ENCODE data around the gene SLC4A9. TPM values are rescaled to one million over a fixed set of nuclear protein-coding genes. Genes with fewer than 3 reads are reported as not detected.
A peak's percentile ranks its signal among the peaks of the same experiment; 100 is the strongest.

Gene SLC4A9
- polyA plus RNA-seq, 1 donor, result 0.22 TPM

DNA sequence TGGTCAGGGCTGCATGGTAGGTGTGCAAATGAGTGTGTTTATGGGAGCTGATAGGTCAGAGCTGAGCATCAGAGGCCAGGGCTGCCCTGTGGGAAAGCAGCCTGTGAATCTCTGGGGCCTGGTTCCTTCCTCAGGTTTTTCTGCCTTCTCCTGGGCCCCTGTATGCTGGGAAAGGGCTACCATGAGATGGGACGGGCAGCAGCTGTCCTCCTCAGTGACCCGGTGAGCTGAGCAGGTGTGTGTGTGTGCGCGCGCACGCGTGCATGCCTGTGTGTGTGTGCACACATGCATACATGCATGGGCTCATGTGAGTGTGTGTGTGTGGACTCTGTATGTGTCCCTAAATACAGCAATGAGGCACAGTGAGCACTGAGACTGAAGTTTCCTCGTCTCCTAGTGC is 2.3 kb downstream of the SLC4A9 start:
- Histone ChIP-seq H3K27ac (ENCODE audit: low read length) (no peak overlapping the region), H3K36me3 (ENCODE audit: control insufficient read depth, insufficient read depth, low read length) (no peaks in the 10 kb centered on the region), H3K9me3 (ENCODE audit: control insufficient read depth, low read depth, low read length) (no peaks in the 10 kb centered on the region), H3K4me3 (ENCODE audit: low read length) (no peak overlapping the region), H3K4me1 (ENCODE audit: control insufficient read depth, insufficient read depth, low read length) (peaks cover 6% of the 10 kb centered on the region), H3K27me3 (ENCODE audit: control insufficient read depth, insufficient read depth, low read length) (peaks cover 3% of the 10 kb centered on the region)
- WGBS (ENCODE audit: insufficient coverage, low lambda C conversion rate), result no CpG with 5 or more reads among the region's 8 CpGs
- no peak for DNase-seq

DNA sequence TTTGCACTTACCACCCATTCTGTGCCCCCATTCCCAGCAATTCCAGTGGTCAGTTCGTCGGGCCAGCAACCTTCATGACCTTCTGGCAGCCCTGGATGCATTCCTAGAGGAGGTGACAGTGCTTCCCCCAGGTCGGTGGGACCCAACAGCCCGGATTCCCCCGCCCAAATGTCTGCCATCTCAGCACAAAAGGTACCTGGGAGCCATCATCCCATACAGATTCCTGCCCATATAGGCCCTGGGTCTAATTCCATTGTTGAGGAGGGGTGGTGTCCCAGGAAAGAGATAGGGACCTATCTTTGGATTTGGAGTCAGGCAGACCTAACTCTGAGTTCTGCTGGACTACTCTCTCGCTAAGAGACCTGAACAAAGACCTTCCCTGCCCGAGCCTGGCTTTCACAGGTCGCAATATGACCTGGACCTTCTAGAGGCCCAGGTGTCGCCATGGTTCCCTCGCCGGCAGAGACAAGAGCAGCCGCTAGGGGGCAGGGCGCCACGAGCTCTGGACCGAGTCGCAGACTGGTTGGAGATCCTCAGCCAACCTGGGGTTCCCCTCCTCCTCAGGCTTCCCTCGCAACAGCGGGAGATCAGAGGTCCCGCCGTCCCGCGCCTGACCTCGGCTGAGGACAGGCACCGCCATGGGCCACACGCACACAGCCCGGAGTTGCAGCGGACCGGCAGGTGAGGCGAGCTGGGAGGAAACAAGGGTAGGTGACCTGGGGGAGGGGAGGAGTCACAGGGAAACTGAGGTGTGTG is 3.1 kb downstream of the SLC4A9 start:
- Histone ChIP-seq H3K4me1 (ENCODE audit: control insufficient read depth, insufficient read depth, low read length) (peaks cover 3% of the 10 kb centered on the region), H3K9me3 (ENCODE audit: control insufficient read depth, low read depth, low read length) (no peaks in the 10 kb centered on the region), H3K36me3 (ENCODE audit: control insufficient read depth, insufficient read depth, low read length) (no peaks in the 10 kb centered on the region), H3K27me3 (ENCODE audit: control insufficient read depth, insufficient read depth, low read length) (peaks cover 3% of the 10 kb centered on the region), H3K4me3 (ENCODE audit: low read length) (peak overlapping the region; percentile 27), H3K27ac (ENCODE audit: low read length) (no peak overlapping the region)
- peak; percentile 76 to 84 for DNase-seq
- WGBS (ENCODE audit: insufficient coverage, low lambda C conversion rate), result no CpG with 5 or more reads among the region's 29 CpGs

DNA sequence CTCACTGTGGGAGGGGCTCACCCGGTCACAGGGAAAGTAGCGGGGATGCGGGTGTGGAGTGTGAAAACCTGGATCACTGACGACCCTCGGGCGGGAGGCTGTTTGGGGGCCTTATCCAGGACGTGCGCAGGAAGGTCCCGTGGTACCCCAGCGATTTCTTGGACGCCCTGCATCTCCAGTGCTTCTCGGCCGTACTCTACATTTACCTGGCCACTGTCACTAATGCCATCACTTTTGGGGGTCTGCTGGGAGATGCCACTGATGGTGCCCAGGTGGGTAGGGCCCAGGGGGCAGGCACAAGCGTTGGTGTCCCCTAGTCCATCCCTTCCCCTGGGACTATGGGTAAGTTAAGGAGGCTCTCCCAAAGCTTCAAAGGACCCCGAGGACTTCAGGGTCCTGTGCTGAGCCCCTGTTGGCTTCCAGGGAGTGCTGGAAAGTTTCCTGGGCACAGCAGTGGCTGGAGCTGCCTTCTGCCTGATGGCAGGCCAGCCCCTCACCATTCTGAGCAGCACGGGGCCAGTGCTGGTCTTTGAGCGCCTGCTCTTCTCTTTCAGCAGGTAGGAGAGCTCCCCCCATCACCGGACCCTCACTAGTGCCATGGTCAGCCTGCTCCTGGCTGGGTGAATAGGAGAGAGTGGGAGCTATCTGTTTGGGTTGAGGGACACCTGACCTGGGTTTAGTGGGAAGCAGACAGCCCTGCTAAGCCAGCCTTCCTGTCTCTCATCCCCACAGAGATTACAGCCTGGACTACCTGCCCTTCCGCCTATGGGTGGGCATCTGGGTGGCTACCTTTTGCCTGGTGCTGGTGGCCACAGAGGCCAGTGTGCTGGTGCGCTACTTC is 3.9 kb downstream of the SLC4A9 start:
- Histone ChIP-seq H3K9me3 (ENCODE audit: control insufficient read depth, low read depth, low read length) (no peaks in the 10 kb centered on the region), H3K27me3 (ENCODE audit: control insufficient read depth, insufficient read depth, low read length) (peaks cover 3% of the 10 kb centered on the region), H3K27ac (ENCODE audit: low read length) (no peak overlapping the region), H3K36me3 (ENCODE audit: control insufficient read depth, insufficient read depth, low read length) (no peaks in the 10 kb centered on the region), H3K4me3 (ENCODE audit: low read length) (peak overlapping the region; percentile 27), H3K4me1 (ENCODE audit: control insufficient read depth, insufficient read depth, low read length) (peaks cover 3% of the 10 kb centered on the region)
- no peak for DNase-seq
- no CpG with 5 or more reads among the region's 20 CpGs for WGBS (ENCODE audit: insufficient coverage, low lambda C conversion rate)

GRCh38 chr5:140364472-140364765 is 4.4 kb downstream of the SLC4A9 start:
- no peak overlapping the region for H3K27ac ChIP-seq (ENCODE audit: low read length)
- no peaks in the 10 kb centered on the region for H3K36me3 ChIP-seq (ENCODE audit: control insufficient read depth, insufficient read depth, low read length)
- H3K27me3 ChIP-seq (ENCODE audit: control insufficient read depth, insufficient read depth, low read length), result peaks cover 3% of the 10 kb centered on the region
- H3K9me3 ChIP-seq (ENCODE audit: control insufficient read depth, low read depth, low read length), result no peaks in the 10 kb centered on the region
- DNase-seq, result no peak
- peaks cover 3% of the 10 kb centered on the region for H3K4me1 ChIP-seq (ENCODE audit: control insufficient read depth, insufficient read depth, low read length)
- WGBS (ENCODE audit: insufficient coverage, low lambda C conversion rate), result no CpG with 5 or more reads among the region's 3 CpGs
- H3K4me3 ChIP-seq (ENCODE audit: low read length), result no peak overlapping the region

GRCh38 chr5:140365282-140365681 is 5.3 kb downstream of the SLC4A9 start:
- no peaks in the 10 kb centered on the region for H3K36me3 ChIP-seq (ENCODE audit: control insufficient read depth, insufficient read depth, low read length)
- peaks cover 3% of the 10 kb centered on the region for H3K4me1 ChIP-seq (ENCODE audit: control insufficient read depth, insufficient read depth, low read length)
- no peak for DNase-seq
- no peaks in the 10 kb centered on the region for H3K9me3 ChIP-seq (ENCODE audit: control insufficient read depth, low read depth, low read length)
- H3K27me3 ChIP-seq (ENCODE audit: control insufficient read depth, insufficient read depth, low read length), result peaks cover 3% of the 10 kb centered on the region
- H3K27ac ChIP-seq (ENCODE audit: low read length), result no peak overlapping the region
- WGBS (ENCODE audit: insufficient coverage, low lambda C conversion rate), result 40% methylated on average over 1 of the region's 3 CpGs
- H3K4me3 ChIP-seq (ENCODE audit: low read length), result no peak overlapping the region

DNA sequence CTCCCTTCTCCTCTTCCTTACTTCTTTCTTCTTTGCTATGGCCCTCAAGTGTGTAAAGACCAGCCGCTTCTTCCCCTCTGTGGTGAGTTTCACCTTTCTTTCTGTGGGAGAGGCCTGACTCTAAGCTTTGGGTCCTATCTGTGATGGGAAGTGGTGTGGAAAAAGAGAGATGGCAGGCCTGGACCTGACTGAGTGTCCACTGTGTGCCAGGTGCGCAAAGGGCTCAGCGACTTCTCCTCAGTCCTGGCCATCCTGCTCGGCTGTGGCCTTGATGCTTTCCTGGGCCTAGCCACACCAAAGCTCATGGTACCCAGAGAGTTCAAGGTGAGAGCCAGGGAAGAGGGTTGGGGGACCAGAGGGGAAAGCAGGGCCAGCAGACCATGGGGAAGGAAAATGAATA is 5.9 kb downstream of the SLC4A9 start:
- DNase-seq, result no peak
- no peak overlapping the region for H3K27ac ChIP-seq (ENCODE audit: low read length)
- H3K9me3 ChIP-seq (ENCODE audit: control insufficient read depth, low read depth, low read length), result no peaks in the 10 kb centered on the region
- no peaks in the 10 kb centered on the region for H3K36me3 ChIP-seq (ENCODE audit: control insufficient read depth, insufficient read depth, low read length)
- H3K4me1 ChIP-seq (ENCODE audit: control insufficient read depth, insufficient read depth, low read length), result peaks cover 3% of the 10 kb centered on the region
- no CpG with 5 or more reads among the region's 4 CpGs for WGBS (ENCODE audit: insufficient coverage, low lambda C conversion rate)
- H3K4me3 ChIP-seq (ENCODE audit: low read length), result no peak overlapping the region
- peaks cover 3% of the 10 kb centered on the region for H3K27me3 ChIP-seq (ENCODE audit: control insufficient read depth, insufficient read depth, low read length)

DNA sequence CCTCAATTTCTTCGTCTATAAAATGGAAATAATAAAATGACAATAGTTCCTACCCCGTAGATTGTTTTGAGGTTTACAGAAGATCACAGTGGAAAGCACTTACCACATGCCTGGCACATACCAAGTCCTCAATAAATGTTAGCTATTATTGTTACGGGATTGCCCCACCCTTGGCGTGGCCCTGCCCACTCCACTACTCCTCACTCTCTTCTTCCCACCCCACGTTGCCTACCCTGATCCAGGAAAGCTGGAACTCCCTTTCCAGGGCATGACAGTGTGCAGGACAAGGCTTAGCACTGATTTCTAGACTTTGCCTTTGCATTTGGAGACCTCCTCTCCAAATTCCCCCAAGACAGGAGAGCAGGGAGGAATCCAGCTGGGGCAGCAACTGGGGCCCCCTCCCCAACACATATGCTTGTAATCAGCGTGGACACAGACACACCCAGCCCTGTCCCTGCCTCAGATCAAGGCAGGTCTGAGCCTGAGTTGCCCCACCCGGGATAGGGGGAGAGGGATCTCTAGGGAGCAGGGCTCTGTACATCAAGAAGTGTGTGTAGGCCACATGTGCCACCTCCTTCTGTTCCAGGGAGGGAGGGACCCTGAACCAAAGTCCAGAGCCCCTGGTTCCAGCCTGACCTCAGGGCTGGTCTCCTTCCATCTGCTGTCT is 6.7 kb downstream of the SLC4A9 start:
- H3K4me1 ChIP-seq (ENCODE audit: control insufficient read depth, insufficient read depth, low read length), result peaks cover 3% of the 10 kb centered on the region

DNA sequence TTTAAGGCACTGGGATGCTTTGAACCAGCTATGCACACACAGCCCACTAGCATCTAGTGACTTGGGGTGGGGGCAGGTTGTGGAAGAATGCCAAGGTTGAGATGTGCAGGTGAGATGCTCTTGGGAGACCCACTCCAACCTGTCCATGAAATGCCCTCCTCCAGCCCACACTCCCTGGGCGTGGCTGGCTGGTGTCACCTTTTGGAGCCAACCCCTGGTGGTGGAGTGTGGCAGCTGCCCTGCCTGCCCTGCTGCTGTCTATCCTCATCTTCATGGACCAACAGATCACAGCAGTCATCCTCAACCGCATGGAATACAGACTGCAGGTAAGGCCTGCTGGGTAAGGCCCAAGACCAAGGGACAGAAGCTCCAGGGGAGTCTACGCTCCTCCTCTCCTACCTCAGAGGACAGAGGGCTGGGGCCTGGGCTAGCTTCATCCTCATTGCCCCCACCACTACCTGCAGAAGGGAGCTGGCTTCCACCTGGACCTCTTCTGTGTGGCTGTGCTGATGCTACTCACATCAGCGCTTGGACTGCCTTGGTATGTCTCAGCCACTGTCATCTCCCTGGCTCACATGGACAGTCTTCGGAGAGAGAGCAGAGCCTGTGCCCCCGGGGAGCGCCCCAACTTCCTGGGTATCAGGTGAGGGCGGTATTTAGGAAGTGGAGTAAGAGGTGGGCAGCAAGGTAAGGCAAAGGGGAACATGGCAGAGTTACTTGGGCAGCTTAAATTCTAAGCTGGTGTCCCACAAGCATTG is 7.4 kb downstream of the SLC4A9 start:
- Histone ChIP-seq H3K36me3 (ENCODE audit: control insufficient read depth, insufficient read depth, low read length) (no peaks in the 10 kb centered on the region), H3K4me3 (ENCODE audit: low read length) (no peak overlapping the region), H3K4me1 (ENCODE audit: control insufficient read depth, insufficient read depth, low read length) (peaks cover 3% of the 10 kb centered on the region), H3K27ac (ENCODE audit: low read length) (no peak overlapping the region), H3K9me3 (ENCODE audit: control insufficient read depth, low read depth, low read length) (no peaks in the 10 kb centered on the region), H3K27me3 (ENCODE audit: control insufficient read depth, insufficient read depth, low read length) (peaks cover 3% of the 10 kb centered on the region)
- WGBS (ENCODE audit: insufficient coverage, low lambda C conversion rate), result no CpG with 5 or more reads among the region's 8 CpGs
- no peak for DNase-seq

More for the DNA sequence above, 6.7 kb downstream of the SLC4A9 start:
- Histone ChIP-seq H3K27me3 (ENCODE audit: control insufficient read depth, insufficient read depth, low read length) (peaks cover 3% of the 10 kb centered on the region), H3K27ac (ENCODE audit: low read length) (no peak overlapping the region), H3K36me3 (ENCODE audit: control insufficient read depth, insufficient read depth, low read length) (no peaks in the 10 kb centered on the region), H3K4me3 (ENCODE audit: low read length) (no peak overlapping the region), H3K9me3 (ENCODE audit: control insufficient read depth, low read depth, low read length) (no peaks in the 10 kb centered on the region)
- WGBS (ENCODE audit: insufficient coverage, low lambda C conversion rate), result 80% methylated on average over 2 of the region's 7 CpGs
- no peak for DNase-seq

DNA sequence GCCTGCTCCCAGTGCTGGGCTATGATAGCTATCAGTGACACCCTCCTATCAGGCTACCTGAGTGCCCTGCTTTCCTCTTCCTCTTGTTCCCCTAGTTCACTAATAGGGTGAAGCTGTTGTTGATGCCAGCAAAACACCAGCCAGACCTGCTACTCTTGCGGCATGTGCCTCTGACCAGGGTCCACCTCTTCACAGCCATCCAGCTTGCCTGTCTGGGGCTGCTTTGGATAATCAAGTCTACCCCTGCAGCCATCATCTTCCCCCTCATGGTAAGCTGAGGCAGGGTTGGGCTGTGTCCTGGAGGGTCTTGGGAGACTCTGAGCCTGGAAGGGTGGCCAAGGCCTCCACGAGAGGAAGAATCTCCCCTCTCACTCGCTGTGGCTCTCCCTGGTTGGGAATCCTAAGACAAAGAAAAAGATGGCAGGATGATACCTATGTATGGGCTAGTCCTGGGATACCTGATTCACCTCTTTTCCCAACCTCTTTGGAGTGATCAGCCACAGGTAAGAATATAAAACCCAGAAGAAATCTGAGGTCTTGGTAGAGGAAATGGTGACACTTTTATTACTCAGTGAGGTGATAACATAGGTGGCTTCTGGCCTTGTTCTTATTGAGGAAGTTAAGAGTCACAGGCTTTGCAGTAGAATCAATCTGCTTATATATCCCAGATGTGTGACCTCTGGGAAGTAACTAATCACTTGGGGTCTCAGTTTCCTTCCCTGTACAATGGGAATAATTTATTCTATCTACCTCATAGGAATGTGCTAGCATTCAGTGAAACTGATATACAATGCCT is 11.6 kb downstream of the SLC4A9 start:
- H3K27ac ChIP-seq (ENCODE audit: low read length), result no peak overlapping the region

More for the DNA sequence above, 11.6 kb downstream of the SLC4A9 start:
- Histone ChIP-seq H3K27me3 (ENCODE audit: control insufficient read depth, insufficient read depth, low read length) (no peaks in the 10 kb centered on the region), H3K9me3 (ENCODE audit: control insufficient read depth, low read depth, low read length) (no peaks in the 10 kb centered on the region), H3K4me1 (ENCODE audit: control insufficient read depth, insufficient read depth, low read length) (no peaks in the 10 kb centered on the region), H3K4me3 (ENCODE audit: low read length) (no peak overlapping the region), H3K36me3 (ENCODE audit: control insufficient read depth, insufficient read depth, low read length) (no peaks in the 10 kb centered on the region)
- no peak for DNase-seq
- no CpG with 5 or more reads among the region's 3 CpGs for WGBS (ENCODE audit: insufficient coverage, low lambda C conversion rate)
